IMR-90 (cell line): ENCODE results near the gene CDC5L. TPM values are rescaled to one million over a fixed set of nuclear protein-coding genes. Genes with fewer than 3 reads are reported as not detected.

Experiments
- ATAC-seq: fragments of 200-7000 bp; cut with Tn5 transposase; 2 replicates; pipeline ENCODE4 v1.9.1; 2020; ENCODE audit warnings: low read depth, mild to moderate bottlenecking, moderate library complexity
- BruUV-seq: library from RNA; stranded (reverse); fragments of 400-500 nt; replicated peaks from 2 replicates; lab custom pipeline; 2021; lab: Mats Ljungman, UMichigan
- CTCF ChIA-PET: fragments of 300-600 bp; formaldehyde crosslinking; extraction: SDS; loops from one replicate; lab custom pipeline; 2021; ENCODE audit warnings: antibody characterized with exemption; lab: Yijun Ruan, JAX
- POLR2A ChIA-PET: fragments of 300-600 bp; sonication (Branson Sonifier 250); formaldehyde crosslinking; loops from one replicate; lab custom pipeline; 2022; ENCODE audit warnings: antibody characterized with exemption; ENCODE audit not compliant: unreplicated experiment; lab: Charles Lee
- DNase-seq: peaks from one replicate; pipeline ENCODE4 v3.0.0; 2013
- H2AFZ ChIP-seq: replicated peaks from 2 replicates; pipeline ENCODE3; 2013; ENCODE audit warnings: low read length, mild to moderate bottlenecking; ENCODE audit not compliant: poor library complexity
- H2AK5ac ChIP-seq: 2 replicates; pipeline ENCODE4 v1.6.1; 2013; ENCODE audit warnings: low read depth, low read length, inconsistent platforms
- H2AK9ac ChIP-seq: replicated peaks from 2 replicates; pipeline ENCODE3; 2013; ENCODE audit warnings: mild to moderate bottlenecking, low read depth, low read length, moderate library complexity; ENCODE audit not compliant: poor library complexity
- H2BK120ac ChIP-seq: 2 replicates; pipeline ENCODE4 v1.6.1; 2013; ENCODE audit warnings: low read depth, low read length, inconsistent platforms
- H2BK15ac ChIP-seq: 3 replicates; pipeline ENCODE4 v1.6.1; 2013; ENCODE audit warnings: low read depth, low read length, inconsistent platforms
- H2BK20ac ChIP-seq: 2 replicates; pipeline ENCODE4 v1.6.1; 2013; ENCODE audit warnings: low read depth, mild to moderate bottlenecking, inconsistent platforms, low read length, moderate library complexity
- H2BK5ac ChIP-seq: 2 replicates; pipeline ENCODE4 v1.6.1; 2013; ENCODE audit warnings: mild to moderate bottlenecking, low read depth, low read length, inconsistent platforms; ENCODE audit not compliant: poor library complexity, severe bottlenecking
- H3K14ac ChIP-seq: replicated peaks from 2 replicates; pipeline ENCODE4 v1.6.1; 2013; ENCODE audit warnings: low read depth, low read length, inconsistent platforms
- H3K18ac ChIP-seq: 2 replicates; pipeline ENCODE4 v1.6.1; 2013; ENCODE audit warnings: low read depth, low read length, control low read depth
- H3K23ac ChIP-seq: 2 replicates; pipeline ENCODE4 v1.6.1; 2013; ENCODE audit warnings: low read depth, low read length, inconsistent platforms
- H3K27ac ChIP-seq: 2 replicates; pipeline ENCODE4 v1.5.1; 2013; ENCODE audit warnings: mild to moderate bottlenecking, control low read depth, low read length; ENCODE audit not compliant: insufficient read depth
- H3K27me3 ChIP-seq: 2 replicates; pipeline ENCODE4 v1.6.1; 2013; ENCODE audit warnings: low read length; ENCODE audit not compliant: control insufficient read depth, insufficient read depth
- H3K36me3 ChIP-seq: 2 replicates; pipeline ENCODE4 v1.6.1; 2013; ENCODE audit warnings: low read length, mixed read lengths; ENCODE audit not compliant: control insufficient read depth, insufficient read depth
- H3K4ac ChIP-seq: 2 replicates; pipeline ENCODE4 v1.6.1; 2013; ENCODE audit warnings: low read depth, low read length, inconsistent platforms
- H3K4me1 ChIP-seq: 2 replicates; pipeline ENCODE4 v1.6.1; 2013; ENCODE audit warnings: low read length, mixed read lengths; ENCODE audit not compliant: control insufficient read depth, insufficient read depth
- H3K4me2 ChIP-seq: 2 replicates; pipeline ENCODE4 v1.6.1; 2013; ENCODE audit warnings: low read depth, mild to moderate bottlenecking, control low read depth, low read length, moderate library complexity
- H3K4me3 ChIP-seq: 2 replicates; pipeline ENCODE4 v1.5.1; 2013; ENCODE audit warnings: low read depth, mild to moderate bottlenecking, control low read depth, low read length, moderate library complexity; ENCODE audit not compliant: insufficient read depth
- H3K56ac ChIP-seq: 2 replicates; pipeline ENCODE4 v1.6.1; 2013; ENCODE audit warnings: low read length, inconsistent platforms; ENCODE audit not compliant: insufficient read depth; ENCODE audit errors: extremely low read depth
- H3K79me1 ChIP-seq, 2 experiments: 2 replicates each; pipeline ENCODE4 v1.6.1; 2013; ENCODE audit warnings: low read length in 2 of 2, inconsistent platforms in 1 of 2, low read depth in 1 of 2
- H3K9ac ChIP-seq: 2 replicates; pipeline ENCODE4 v1.6.1; 2013; ENCODE audit warnings: low read depth, low read length, control low read depth
- H3K9me1 ChIP-seq: 2 replicates; pipeline ENCODE4 v1.6.1; 2013; ENCODE audit warnings: low read length, inconsistent platforms; ENCODE audit not compliant: insufficient read depth
- H3K9me3 ChIP-seq: 2 replicates; pipeline ENCODE4 v1.6.1; 2013; ENCODE audit warnings: low read length; ENCODE audit not compliant: control insufficient read depth, insufficient read depth
- H4K20me1 ChIP-seq: 2 replicates; pipeline ENCODE4 v1.6.1; 2013; ENCODE audit warnings: low read length, inconsistent platforms; ENCODE audit not compliant: insufficient read depth
- H4K5ac ChIP-seq: 2 replicates; pipeline ENCODE4 v1.6.1; 2013; ENCODE audit warnings: mild to moderate bottlenecking, low read depth, low read length, control low read depth
- H4K8ac ChIP-seq, 2 experiments: 2 replicates each; pipeline ENCODE4 v1.6.1; 2013; ENCODE audit warnings: low read depth in 2 of 2, low read length in 2 of 2, control low read depth in 1 of 2, inconsistent platforms in 1 of 2
- H4K91ac ChIP-seq: 2 replicates; pipeline ENCODE4 v1.6.1; 2013; ENCODE audit warnings: low read depth, low read length, inconsistent platforms; ENCODE audit not compliant: insufficient read depth
- BHLHE40 ChIP-seq: fragments of 150-350 bp; IDR thresholded peaks from 2 replicates; pipeline ENCODE4 v1.6.1; 2016; ENCODE audit warnings: mild to moderate bottlenecking, low read depth, low read length
- CEBPB ChIP-seq: IDR thresholded peaks from 2 replicates; pipeline ENCODE4 v1.6.1; 2012; ENCODE audit warnings: low read depth, low read length, improper control_type of control experiment
- CHD1 ChIP-seq: IDR thresholded peaks from 2 replicates; pipeline ENCODE4 v1.6.1; 2012; ENCODE audit warnings: low read depth, low read length, improper control_type of control experiment
- FOS ChIP-seq: fragments of 150-350 bp; IDR thresholded peaks from 2 replicates; pipeline ENCODE4 v1.6.1; 2016; ENCODE audit warnings: low read depth, low read length
- MAFK ChIP-seq: IDR thresholded peaks from 2 replicates; pipeline ENCODE4 v1.6.1; 2012; ENCODE audit warnings: low read depth, low read length, improper control_type of control experiment
- MAZ ChIP-seq: IDR thresholded peaks from 2 replicates; pipeline ENCODE4 v1.6.1; 2012; ENCODE audit warnings: low read depth, mild to moderate bottlenecking, low read length, improper control_type of control experiment, moderate library complexity, borderline replicate concordance
- MXI1 ChIP-seq: IDR thresholded peaks from 2 replicates; pipeline ENCODE4 v1.6.1; 2012; ENCODE audit warnings: low read depth, mild to moderate bottlenecking, low read length, moderate library complexity, borderline replicate concordance
- NFE2L2 ChIP-seq: fragments of 150-350 bp; IDR thresholded peaks from 2 replicates; pipeline ENCODE4 v1.6.1; 2016; ENCODE audit warnings: low read depth, mild to moderate bottlenecking, low read length
- POLR2A ChIP-seq: IDR thresholded peaks from 2 replicates; pipeline ENCODE4 v1.6.1; 2012; ENCODE audit warnings: mild to moderate bottlenecking, low read depth, low read length
- RAD21 ChIP-seq: IDR thresholded peaks from 2 replicates; pipeline ENCODE4 v1.6.1; 2012; ENCODE audit warnings: low read length, improper control_type of control experiment
- RCOR1 ChIP-seq: IDR thresholded peaks from 2 replicates; pipeline ENCODE4 v1.6.1; 2012; ENCODE audit warnings: mild to moderate bottlenecking, low read length, improper control_type of control experiment; ENCODE audit not compliant: insufficient replicate concordance
- RFX5 ChIP-seq: IDR thresholded peaks from 2 replicates; pipeline ENCODE4 v1.8.0; 2012; ENCODE audit warnings: low read depth, mild to moderate bottlenecking, low read length, moderate library complexity
- SMC3 ChIP-seq: fragments of 150-350 bp; IDR thresholded peaks from 2 replicates; pipeline ENCODE4 v1.6.1; 2016; ENCODE audit warnings: low read depth, mild to moderate bottlenecking, antibody characterized with exemption, low read length, moderate library complexity
- WGBS, 2 experiments: methylation state at CpG; one replicate each; pipeline versions ENCODE4 v1.1.5 to v1.1.7; 2013; ENCODE audit warnings: missing lambda C conversion rate in 2 of 2; ENCODE audit not compliant: insufficient read length in 1 of 2; ENCODE audit errors: extremely low coverage in 2 of 2; 5-methylcytosine and 5-hydroxymethylcytosine counted together
- dilution Hi-C: fragments of 300-500 bp; cut with HindIII; formaldehyde crosslinking; loops from one replicate; pipeline ENCODE4 v1.14.3; 2018; ENCODE audit warnings: low sequenced_read_pairs; ENCODE audit not compliant: unreplicated experiment
- in situ Hi-C: fragments of 300-500 bp; cut with MboI; formaldehyde crosslinking; loops from 3 replicates; pipeline ENCODE4 v1.14.3; 2019; ENCODE audit warnings: low sequenced_read_pairs, inconsistent platforms, mixed read lengths
- intact Hi-C: fragments of 100-400 bp; cut with micrococcal nuclease; formaldehyde crosslinking; loops from 2 replicates; pipeline ENCODE4 v1.10.0; 2022
- polyA plus RNA-seq, 3 experiments: library from polyadenylated mRNA; depleted of rRNA; stranded (reverse); fragments of >200 nt; gene quantifications; 2 replicates each; pipeline ENCODE4 v1.2.3, GENCODE V29; 2012; ENCODE audit warnings: low replicate concordance in 1 of 3
- total RNA-seq: library from RNA; depleted of rRNA; stranded (reverse); fragments of >200 nt; gene quantifications from 2 replicates; pipeline ENCODE4 v1.2.3, GENCODE V29; 2012
- TF ChIP-seq, protein P1 (sequence below): conservative IDR thresholded peaks from 2 replicates; pipeline ENCODE4 v1.5.1; 2012; ENCODE audit warnings: mild to moderate bottlenecking, low read depth, low read length, improper control_type of control experiment
- TF ChIP-seq, protein P2 (sequence below): fragments of 150-350 bp; IDR thresholded peaks from 2 replicates; pipeline ENCODE4 v1.6.1; 2016; ENCODE audit warnings: low read depth, mild to moderate bottlenecking, low read length, moderate library complexity, borderline replicate concordance
- TF ChIP-seq, protein P3 (sequence below): fragments of 150-350 bp; IDR thresholded peaks from 2 replicates; pipeline ENCODE4 v1.6.1; 2017; ENCODE audit warnings: mild to moderate bottlenecking, antibody characterized with exemption, low read length, low read depth

Gene CDC5L
- total and polyA plus RNA-seq, 2 of the 4 experiments (the other 2 are of a cell fraction): 9.9 to 17.7 TPM

DNA sequence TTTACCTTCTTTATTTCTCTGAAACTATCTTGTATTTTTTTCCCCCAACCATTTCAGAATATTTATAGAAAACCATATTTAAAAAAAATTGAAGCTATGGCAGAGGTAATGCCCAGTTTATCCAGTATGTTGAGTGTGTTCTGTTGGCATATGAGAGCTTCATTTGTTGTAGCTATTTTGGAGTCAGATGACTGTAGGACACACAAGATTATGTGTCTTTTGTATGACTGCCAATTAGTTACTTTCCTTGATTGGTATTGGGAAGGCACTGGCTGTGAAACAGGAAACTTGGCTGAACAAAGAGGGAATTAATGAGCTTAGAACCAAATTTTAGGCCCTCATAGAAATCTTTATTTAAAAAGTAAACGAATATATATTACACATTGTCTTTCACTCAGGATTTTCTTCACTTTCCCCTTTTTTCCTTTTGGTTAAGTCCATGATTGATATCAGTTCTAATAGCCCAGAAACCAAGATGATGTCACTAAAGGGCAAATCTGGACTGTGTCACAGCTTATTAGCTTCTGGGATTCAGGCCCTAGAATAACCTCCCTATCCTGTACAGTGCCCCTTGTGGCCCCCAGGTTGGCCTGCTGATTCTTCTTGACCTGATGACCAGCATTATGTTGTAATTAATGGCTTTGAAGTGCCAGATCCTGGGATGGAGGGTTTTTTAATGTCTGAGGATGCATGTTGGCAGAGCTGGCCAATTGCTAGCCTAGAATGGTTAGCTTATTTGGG is 10.1 kb downstream of the CDC5L start:
- Histone ChIP-seq H2AFZ (no peak overlapping the region), H2BK20ac (no peak overlapping the region), H2BK120ac (no peak overlapping the region), H3K23ac (no peak overlapping the region), H3K36me3 (peaks cover 45% of the 10 kb centered on the region), H3K9me3 (no peaks in the 10 kb centered on the region), H2BK5ac (no peak overlapping the region), H3K4ac (no peak overlapping the region), H3K9me1 (0 out of 2 replicates have a peak, but pooled peaks cover 3% of the 10 kb centered on the region), H4K91ac (no peak overlapping the region), H3K56ac (no peak overlapping the region), H3K79me1 (peaks cover 20 to 31% of the 10 kb centered on the region in 2 experiments), H2AK9ac (no peak overlapping the region), H3K9ac (no peak overlapping the region), H3K4me3 (no peak overlapping the region), H3K18ac (no peak overlapping the region), H4K20me1 (peaks cover 12% of the 10 kb centered on the region; the same call in 1 of the 2 replicates), H3K27ac (no peak overlapping the region), H4K5ac (no peak overlapping the region), H4K8ac (no peak overlapping the region), H3K27me3 (no peaks in the 10 kb centered on the region), H3K4me2 (no peak overlapping the region), H2AK5ac (no peak overlapping the region), H3K4me1 (peaks cover 6% of the 10 kb centered on the region; the same call in 1 of the 2 replicates), H2BK15ac (no peak overlapping the region), H3K14ac (no peak overlapping the region)
- ChIA-PET CTCF (no interaction called here), POLR2A (no interaction called here)
- intact Hi-C loops (no loop called here), dilution Hi-C loops (no loop called here), in situ Hi-C loops (no loop called here)
- no peak for ATAC-seq
- no CpG with 5 or more reads among the region's 1 CpG for WGBS, 2 experiments
- no peak for TF ChIP-seq POLR2A
- TF ChIP-seq, protein P1, sequence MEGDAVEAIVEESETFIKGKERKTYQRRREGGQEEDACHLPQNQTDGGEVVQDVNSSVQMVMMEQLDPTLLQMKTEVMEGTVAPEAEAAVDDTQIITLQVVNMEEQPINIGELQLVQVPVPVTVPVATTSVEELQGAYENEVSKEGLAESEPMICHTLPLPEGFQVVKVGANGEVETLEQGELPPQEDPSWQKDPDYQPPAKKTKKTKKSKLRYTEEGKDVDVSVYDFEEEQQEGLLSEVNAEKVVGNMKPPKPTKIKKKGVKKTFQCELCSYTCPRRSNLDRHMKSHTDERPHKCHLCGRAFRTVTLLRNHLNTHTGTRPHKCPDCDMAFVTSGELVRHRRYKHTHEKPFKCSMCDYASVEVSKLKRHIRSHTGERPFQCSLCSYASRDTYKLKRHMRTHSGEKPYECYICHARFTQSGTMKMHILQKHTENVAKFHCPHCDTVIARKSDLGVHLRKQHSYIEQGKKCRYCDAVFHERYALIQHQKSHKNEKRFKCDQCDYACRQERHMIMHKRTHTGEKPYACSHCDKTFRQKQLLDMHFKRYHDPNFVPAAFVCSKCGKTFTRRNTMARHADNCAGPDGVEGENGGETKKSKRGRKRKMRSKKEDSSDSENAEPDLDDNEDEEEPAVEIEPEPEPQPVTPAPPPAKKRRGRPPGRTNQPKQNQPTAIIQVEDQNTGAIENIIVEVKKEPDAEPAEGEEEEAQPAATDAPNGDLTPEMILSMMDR: no peak
- no peak for TF ChIP-seq FOS
- TF ChIP-seq, protein P2, sequence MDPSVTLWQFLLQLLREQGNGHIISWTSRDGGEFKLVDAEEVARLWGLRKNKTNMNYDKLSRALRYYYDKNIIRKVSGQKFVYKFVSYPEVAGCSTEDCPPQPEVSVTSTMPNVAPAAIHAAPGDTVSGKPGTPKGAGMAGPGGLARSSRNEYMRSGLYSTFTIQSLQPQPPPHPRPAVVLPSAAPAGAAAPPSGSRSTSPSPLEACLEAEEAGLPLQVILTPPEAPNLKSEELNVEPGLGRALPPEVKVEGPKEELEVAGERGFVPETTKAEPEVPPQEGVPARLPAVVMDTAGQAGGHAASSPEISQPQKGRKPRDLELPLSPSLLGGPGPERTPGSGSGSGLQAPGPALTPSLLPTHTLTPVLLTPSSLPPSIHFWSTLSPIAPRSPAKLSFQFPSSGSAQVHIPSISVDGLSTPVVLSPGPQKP: no peak
- no peak for TF ChIP-seq CHD1
- TF ChIP-seq MXI1: no peak
- no peak for TF ChIP-seq BHLHE40
- TF ChIP-seq SMC3: no peak
- no peak for TF ChIP-seq RAD21
- TF ChIP-seq MAZ: no peak
- no peak for TF ChIP-seq RFX5
- TF ChIP-seq, protein P3, sequence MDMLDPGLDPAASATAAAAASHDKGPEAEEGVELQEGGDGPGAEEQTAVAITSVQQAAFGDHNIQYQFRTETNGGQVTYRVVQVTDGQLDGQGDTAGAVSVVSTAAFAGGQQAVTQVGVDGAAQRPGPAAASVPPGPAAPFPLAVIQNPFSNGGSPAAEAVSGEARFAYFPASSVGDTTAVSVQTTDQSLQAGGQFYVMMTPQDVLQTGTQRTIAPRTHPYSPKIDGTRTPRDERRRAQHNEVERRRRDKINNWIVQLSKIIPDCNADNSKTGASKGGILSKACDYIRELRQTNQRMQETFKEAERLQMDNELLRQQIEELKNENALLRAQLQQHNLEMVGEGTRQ: no peak
- no peak for TF ChIP-seq MAFK
- no peak for TF ChIP-seq NFE2L2
- TF ChIP-seq CEBPB: no peak
- TF ChIP-seq RCOR1: no peak
- no peak for DNase-seq
- BruUV-seq: no TSS peak
